ENCODE measurements around the gene KIF1C. TPM values are rescaled to one million over a fixed set of nuclear protein-coding genes. Genes with fewer than 3 reads are reported as not detected.

Gene KIF1C
- total and polyA plus RNA-seq, 9 of the 15 experiments (the other 6 are each of a cell fraction or from before 2014, with no cell fraction given), result 0.38 to 68.4 (median 25.1) TPM

GRCh38 chr17:4986951-4987766 is 10.6 kb upstream of the KIF1C start, which contains the start of gene CAMTA2 (continued):
- TF ChIP-seq, protein P1, sequence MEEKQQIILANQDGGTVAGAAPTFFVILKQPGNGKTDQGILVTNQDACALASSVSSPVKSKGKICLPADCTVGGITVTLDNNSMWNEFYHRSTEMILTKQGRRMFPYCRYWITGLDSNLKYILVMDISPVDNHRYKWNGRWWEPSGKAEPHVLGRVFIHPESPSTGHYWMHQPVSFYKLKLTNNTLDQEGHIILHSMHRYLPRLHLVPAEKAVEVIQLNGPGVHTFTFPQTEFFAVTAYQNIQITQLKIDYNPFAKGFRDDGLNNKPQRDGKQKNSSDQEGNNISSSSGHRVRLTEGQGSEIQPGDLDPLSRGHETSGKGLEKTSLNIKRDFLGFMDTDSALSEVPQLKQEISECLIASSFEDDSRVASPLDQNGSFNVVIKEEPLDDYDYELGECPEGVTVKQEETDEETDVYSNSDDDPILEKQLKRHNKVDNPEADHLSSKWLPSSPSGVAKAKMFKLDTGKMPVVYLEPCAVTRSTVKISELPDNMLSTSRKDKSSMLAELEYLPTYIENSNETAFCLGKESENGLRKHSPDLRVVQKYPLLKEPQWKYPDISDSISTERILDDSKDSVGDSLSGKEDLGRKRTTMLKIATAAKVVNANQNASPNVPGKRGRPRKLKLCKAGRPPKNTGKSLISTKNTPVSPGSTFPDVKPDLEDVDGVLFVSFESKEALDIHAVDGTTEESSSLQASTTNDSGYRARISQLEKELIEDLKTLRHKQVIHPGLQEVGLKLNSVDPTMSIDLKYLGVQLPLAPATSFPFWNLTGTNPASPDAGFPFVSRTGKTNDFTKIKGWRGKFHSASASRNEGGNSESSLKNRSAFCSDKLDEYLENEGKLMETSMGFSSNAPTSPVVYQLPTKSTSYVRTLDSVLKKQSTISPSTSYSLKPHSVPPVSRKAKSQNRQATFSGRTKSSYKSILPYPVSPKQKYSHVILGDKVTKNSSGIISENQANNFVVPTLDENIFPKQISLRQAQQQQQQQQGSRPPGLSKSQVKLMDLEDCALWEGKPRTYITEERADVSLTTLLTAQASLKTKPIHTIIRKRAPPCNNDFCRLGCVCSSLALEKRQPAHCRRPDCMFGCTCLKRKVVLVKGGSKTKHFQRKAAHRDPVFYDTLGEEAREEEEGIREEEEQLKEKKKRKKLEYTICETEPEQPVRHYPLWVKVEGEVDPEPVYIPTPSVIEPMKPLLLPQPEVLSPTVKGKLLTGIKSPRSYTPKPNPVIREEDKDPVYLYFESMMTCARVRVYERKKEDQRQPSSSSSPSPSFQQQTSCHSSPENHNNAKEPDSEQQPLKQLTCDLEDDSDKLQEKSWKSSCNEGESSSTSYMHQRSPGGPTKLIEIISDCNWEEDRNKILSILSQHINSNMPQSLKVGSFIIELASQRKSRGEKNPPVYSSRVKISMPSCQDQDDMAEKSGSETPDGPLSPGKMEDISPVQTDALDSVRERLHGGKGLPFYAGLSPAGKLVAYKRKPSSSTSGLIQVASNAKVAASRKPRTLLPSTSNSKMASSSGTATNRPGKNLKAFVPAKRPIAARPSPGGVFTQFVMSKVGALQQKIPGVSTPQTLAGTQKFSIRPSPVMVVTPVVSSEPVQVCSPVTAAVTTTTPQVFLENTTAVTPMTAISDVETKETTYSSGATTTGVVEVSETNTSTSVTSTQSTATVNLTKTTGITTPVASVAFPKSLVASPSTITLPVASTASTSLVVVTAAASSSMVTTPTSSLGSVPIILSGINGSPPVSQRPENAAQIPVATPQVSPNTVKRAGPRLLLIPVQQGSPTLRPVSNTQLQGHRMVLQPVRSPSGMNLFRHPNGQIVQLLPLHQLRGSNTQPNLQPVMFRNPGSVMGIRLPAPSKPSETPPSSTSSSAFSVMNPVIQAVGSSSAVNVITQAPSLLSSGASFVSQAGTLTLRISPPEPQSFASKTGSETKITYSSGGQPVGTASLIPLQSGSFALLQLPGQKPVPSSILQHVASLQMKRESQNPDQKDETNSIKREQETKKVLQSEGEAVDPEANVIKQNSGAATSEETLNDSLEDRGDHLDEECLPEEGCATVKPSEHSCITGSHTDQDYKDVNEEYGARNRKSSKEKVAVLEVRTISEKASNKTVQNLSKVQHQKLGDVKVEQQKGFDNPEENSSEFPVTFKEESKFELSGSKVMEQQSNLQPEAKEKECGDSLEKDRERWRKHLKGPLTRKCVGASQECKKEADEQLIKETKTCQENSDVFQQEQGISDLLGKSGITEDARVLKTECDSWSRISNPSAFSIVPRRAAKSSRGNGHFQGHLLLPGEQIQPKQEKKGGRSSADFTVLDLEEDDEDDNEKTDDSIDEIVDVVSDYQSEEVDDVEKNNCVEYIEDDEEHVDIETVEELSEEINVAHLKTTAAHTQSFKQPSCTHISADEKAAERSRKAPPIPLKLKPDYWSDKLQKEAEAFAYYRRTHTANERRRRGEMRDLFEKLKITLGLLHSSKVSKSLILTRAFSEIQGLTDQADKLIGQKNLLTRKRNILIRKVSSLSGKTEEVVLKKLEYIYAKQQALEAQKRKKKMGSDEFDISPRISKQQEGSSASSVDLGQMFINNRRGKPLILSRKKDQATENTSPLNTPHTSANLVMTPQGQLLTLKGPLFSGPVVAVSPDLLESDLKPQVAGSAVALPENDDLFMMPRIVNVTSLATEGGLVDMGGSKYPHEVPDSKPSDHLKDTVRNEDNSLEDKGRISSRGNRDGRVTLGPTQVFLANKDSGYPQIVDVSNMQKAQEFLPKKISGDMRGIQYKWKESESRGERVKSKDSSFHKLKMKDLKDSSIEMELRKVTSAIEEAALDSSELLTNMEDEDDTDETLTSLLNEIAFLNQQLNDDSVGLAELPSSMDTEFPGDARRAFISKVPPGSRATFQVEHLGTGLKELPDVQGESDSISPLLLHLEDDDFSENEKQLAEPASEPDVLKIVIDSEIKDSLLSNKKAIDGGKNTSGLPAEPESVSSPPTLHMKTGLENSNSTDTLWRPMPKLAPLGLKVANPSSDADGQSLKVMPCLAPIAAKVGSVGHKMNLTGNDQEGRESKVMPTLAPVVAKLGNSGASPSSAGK (IDR thresholded peaks at IDR 0.05), result peak; percentile 46; the same call in 1 of the 2 replicates
- no peak for TF ChIP-seq NFXL1 (CRISPR knock-in tag; IDR thresholded peaks at IDR 0.05)
- 0 out of 2 replicates have a peak, but pooled peaks have one; percentile 17 for TF ChIP-seq FOXK1 (CRISPR knock-in tag; IDR thresholded peaks at IDR 0.05; ENCODE audit: borderline replicate concordance)
- peak; percentile 88 for TF ChIP-seq POLR2G (IDR thresholded peaks at IDR 0.05; ENCODE audit: low read depth, low read length)
- peak; percentile 49; the same call in 1 of the 2 replicates for TF ChIP-seq RNF2 (IDR thresholded peaks at IDR 0.05)
- TF ChIP-seq, protein P2, sequence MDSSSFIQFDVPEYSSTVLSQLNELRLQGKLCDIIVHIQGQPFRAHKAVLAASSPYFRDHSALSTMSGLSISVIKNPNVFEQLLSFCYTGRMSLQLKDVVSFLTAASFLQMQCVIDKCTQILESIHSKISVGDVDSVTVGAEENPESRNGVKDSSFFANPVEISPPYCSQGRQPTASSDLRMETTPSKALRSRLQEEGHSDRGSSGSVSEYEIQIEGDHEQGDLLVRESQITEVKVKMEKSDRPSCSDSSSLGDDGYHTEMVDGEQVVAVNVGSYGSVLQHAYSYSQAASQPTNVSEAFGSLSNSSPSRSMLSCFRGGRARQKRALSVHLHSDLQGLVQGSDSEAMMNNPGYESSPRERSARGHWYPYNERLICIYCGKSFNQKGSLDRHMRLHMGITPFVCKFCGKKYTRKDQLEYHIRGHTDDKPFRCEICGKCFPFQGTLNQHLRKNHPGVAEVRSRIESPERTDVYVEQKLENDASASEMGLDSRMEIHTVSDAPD (CRISPR knock-in tag; IDR thresholded peaks at IDR 0.05), result no peak
- no peak for TF ChIP-seq ZBTB26 (CRISPR knock-in tag; IDR thresholded peaks at IDR 0.05)
- no peak for TF ChIP-seq STAT5B (CRISPR knock-in tag; IDR thresholded peaks at IDR 0.05)
- TF ChIP-seq RBM25 (IDR thresholded peaks at IDR 0.05; ENCODE audit: low read depth, low read length, severe bottlenecking), result peak; percentile 24
- peak; percentile 52 for TF ChIP-seq ZBTB1 (CRISPR knock-in tag; IDR thresholded peaks at IDR 0.05; ENCODE audit: borderline replicate concordance, low read depth)

Data from K562 (cell line).